ENCODE results near the gene BOK.
A peak's percentile ranks its signal among the peaks of the same experiment; 100 is the strongest.

Gene BOK

DNA sequence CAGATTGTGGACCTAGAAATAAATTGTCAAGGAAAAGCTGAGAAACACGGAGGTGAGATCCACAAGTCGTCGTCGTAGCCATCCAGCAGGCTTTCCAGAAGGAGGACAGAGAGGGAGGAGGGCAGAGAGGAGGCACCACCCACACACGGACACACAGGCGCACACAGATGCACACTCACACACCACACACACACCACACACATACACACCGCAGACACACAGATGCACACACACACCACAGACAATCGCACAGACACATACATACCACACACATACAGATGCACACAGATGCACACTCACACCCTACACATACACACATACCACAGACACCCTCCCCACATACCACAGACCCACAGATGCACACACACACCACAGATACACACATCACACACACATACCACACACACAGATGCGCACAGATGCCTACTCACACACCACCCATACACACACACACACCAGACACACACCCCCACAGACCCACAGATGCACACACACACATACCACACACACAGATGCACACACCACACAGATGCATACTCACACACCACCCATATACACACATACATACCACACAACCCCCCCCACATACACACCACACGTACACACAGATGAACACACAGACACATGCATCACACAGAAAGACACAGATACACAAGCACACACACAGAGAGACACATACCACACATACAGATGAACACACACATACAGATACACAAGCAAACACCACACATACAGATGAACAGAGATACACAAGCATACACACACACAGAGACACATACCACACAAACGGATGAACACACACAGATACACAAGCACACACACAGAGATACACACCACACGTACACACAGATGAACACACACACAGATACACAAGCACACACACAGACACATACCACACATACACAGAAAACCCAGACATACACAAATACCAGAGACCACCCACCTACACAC is 12.7 kb upstream of the BOK start:
- no peak for TF ChIP-seq POLR2AphosphoS5 (IDR thresholded peaks at IDR 0.05; ENCODE audit: low read depth, low read length)
- TF ChIP-seq FOXP2 (optimal IDR thresholded peaks at IDR 0.05; ENCODE audit: borderline replicate concordance, extremely low read depth, extremely low read length, insufficient read depth) = no peak
- no peak for TF ChIP-seq SIN3A (IDR thresholded peaks at IDR 0.05; ENCODE audit: borderline replicate concordance, insufficient read depth, low read length)
- TF ChIP-seq, protein P1, sequence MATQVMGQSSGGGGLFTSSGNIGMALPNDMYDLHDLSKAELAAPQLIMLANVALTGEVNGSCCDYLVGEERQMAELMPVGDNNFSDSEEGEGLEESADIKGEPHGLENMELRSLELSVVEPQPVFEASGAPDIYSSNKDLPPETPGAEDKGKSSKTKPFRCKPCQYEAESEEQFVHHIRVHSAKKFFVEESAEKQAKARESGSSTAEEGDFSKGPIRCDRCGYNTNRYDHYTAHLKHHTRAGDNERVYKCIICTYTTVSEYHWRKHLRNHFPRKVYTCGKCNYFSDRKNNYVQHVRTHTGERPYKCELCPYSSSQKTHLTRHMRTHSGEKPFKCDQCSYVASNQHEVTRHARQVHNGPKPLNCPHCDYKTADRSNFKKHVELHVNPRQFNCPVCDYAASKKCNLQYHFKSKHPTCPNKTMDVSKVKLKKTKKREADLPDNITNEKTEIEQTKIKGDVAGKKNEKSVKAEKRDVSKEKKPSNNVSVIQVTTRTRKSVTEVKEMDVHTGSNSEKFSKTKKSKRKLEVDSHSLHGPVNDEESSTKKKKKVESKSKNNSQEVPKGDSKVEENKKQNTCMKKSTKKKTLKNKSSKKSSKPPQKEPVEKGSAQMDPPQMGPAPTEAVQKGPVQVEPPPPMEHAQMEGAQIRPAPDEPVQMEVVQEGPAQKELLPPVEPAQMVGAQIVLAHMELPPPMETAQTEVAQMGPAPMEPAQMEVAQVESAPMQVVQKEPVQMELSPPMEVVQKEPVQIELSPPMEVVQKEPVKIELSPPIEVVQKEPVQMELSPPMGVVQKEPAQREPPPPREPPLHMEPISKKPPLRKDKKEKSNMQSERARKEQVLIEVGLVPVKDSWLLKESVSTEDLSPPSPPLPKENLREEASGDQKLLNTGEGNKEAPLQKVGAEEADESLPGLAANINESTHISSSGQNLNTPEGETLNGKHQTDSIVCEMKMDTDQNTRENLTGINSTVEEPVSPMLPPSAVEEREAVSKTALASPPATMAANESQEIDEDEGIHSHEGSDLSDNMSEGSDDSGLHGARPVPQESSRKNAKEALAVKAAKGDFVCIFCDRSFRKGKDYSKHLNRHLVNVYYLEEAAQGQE (IDR thresholded peaks at IDR 0.05; ENCODE audit: insufficient read depth in 1 of 2, low read depth in 2 of 2, low read length in 2 of 2) = no peak
- no peak for TF ChIP-seq TAF1 (IDR thresholded peaks at IDR 0.05; ENCODE audit: borderline replicate concordance, insufficient read depth, low read length)

- no peak for TF ChIP-seq TAF1 (IDR thresholded peaks at IDR 0.05; ENCODE audit: borderline replicate concordance, insufficient read depth, low read length)
- TF ChIP-seq, protein P1 (IDR thresholded peaks at IDR 0.05; ENCODE audit: insufficient read depth in 1 of 2, low read depth in 2 of 2, low read length in 2 of 2) = no peak
- TF ChIP-seq FOXP2 (optimal IDR thresholded peaks at IDR 0.05; ENCODE audit: borderline replicate concordance, extremely low read depth, extremely low read length, insufficient read depth) = peak; percentile 21
- TF ChIP-seq SIN3A (IDR thresholded peaks at IDR 0.05; ENCODE audit: borderline replicate concordance, insufficient read depth, low read length) = no peak
- TF ChIP-seq POLR2AphosphoS5 (IDR thresholded peaks at IDR 0.05; ENCODE audit: low read depth, low read length) = no peak
Observed at GRCh38 chr2:241546771-241547498, 11.6 kb upstream of the BOK start.

- TF ChIP-seq FOXP2 (optimal IDR thresholded peaks at IDR 0.05; ENCODE audit: borderline replicate concordance, extremely low read depth, extremely low read length, insufficient read depth) (no peak), POLR2AphosphoS5 (IDR thresholded peaks at IDR 0.05; ENCODE audit: low read depth, low read length) (no peak)
- TF ChIP-seq, protein P1 (IDR thresholded peaks at IDR 0.05; ENCODE audit: insufficient read depth in 1 of 2, low read depth in 2 of 2, low read length in 2 of 2) = no peak
Observed at GRCh38 chr2:241547781-241548450, 10.6 kb upstream of the BOK start.

DNA sequence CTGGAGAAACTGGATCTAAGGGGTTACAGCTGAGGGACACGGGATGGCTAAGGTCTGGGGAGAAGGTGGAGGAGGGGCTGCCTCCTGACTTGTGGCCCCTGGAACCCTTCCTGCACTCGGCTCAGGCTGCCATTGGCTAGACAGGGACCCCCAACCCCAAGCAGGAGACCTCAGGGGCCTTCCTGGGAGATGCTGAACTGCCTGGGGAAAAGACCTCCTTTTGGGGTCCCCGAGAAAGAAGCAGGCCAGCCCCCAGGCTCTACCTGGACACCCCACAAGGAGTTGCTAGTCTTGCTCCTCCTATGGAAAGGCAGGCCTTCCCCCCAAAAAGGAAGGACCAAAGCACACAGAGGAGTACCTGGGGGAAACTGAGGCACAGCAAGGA is 10.1 kb upstream of the BOK start:
- TF ChIP-seq SIN3A (IDR thresholded peaks at IDR 0.05; ENCODE audit: borderline replicate concordance, insufficient read depth, low read length) (no peak), FOXP2 (optimal IDR thresholded peaks at IDR 0.05; ENCODE audit: borderline replicate concordance, extremely low read depth, extremely low read length, insufficient read depth) (no peak), POLR2AphosphoS5 (IDR thresholded peaks at IDR 0.05; ENCODE audit: low read depth, low read length) (no peak), TAF1 (IDR thresholded peaks at IDR 0.05; ENCODE audit: borderline replicate concordance, insufficient read depth, low read length) (no peak)
- TF ChIP-seq, protein P1 (IDR thresholded peaks at IDR 0.05; ENCODE audit: insufficient read depth in 1 of 2, low read depth in 2 of 2, low read length in 2 of 2) = no peak
